LNCaP clone FGC (cell line): Measurements from ENCODE around the gene PAPOLB.

Experiments used
- DNase-seq: peaks from one replicate; pipeline ENCODE4 v3.0.0-alpha.2; 2011; ENCODE audit warnings: low read depth
- H3K4me3 ChIP-seq: 2 replicates; pipeline ENCODE4 v1.5.1; 2011; ENCODE audit warnings: mild to moderate bottlenecking, low read depth, low read length, control low read depth
- TF ChIP-seq, protein P1 (sequence below): IDR thresholded peaks from 2 replicates; pipeline ENCODE4 v1.5.1; 2012; ENCODE audit warnings: mild to moderate bottlenecking; ENCODE audit not compliant: control insufficient read depth, insufficient read depth; ENCODE audit errors: extremely low read depth

PAPOLB gene

DNA sequence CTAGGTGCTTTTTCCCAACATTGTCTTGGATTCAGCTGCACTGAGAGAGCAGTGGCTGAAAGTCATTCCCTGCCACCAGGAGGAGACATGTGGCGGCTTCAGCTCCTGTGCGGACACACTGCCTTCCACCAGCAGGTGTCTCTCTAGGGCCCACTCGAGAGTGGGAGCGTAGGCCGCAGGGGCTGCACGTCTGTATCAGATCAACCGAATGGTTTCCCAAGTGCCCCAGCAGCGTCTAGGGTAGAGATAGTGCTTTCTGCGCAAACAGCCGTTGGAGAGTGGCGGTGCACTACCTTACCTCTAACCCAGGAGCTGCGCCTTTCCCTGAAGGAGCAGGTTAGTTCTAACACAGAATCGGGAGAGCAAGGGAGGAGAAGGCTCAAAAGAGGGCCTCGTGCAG is 31.7 kb downstream of the PAPOLB start:
- TF ChIP-seq, protein P1, sequence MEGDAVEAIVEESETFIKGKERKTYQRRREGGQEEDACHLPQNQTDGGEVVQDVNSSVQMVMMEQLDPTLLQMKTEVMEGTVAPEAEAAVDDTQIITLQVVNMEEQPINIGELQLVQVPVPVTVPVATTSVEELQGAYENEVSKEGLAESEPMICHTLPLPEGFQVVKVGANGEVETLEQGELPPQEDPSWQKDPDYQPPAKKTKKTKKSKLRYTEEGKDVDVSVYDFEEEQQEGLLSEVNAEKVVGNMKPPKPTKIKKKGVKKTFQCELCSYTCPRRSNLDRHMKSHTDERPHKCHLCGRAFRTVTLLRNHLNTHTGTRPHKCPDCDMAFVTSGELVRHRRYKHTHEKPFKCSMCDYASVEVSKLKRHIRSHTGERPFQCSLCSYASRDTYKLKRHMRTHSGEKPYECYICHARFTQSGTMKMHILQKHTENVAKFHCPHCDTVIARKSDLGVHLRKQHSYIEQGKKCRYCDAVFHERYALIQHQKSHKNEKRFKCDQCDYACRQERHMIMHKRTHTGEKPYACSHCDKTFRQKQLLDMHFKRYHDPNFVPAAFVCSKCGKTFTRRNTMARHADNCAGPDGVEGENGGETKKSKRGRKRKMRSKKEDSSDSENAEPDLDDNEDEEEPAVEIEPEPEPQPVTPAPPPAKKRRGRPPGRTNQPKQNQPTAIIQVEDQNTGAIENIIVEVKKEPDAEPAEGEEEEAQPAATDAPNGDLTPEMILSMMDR = peak; percentile 44
- H3K4me3 ChIP-seq = no peak overlapping the region
- DNase-seq = no peak

DNA sequence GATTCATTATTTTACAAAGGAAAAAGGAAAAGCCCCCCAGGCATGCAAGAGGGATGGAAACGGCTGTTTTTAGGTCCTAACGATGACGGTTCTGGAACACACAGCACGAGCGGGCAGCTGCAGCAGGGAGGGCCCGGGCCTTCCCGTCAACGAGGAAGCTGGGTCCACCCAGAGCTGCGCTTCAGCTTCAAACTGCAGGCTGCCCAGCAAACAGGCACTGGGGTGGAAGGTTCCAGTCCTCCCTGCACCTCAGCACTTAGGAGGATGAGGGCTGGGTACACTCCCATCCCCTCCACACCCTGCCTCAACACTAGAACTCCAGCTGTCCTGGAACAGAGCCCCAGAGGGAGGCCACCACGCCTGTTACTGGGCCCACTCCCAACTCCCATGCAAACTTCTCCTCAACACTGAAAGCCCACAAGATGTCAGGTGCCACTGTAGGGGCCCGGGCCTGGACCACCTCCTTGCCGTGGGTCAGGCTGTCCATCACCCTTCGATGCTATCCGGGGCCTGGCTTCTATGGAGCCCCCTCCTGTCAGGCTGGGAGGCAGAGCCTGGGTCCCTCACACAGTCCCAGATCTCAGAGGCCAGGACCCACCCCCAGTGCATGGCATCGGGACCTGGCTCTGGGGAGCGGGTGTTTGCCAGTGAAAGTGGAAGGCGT is 33.0 kb downstream of the PAPOLB start:
- no peak for DNase-seq
- H3K4me3 ChIP-seq = no peak overlapping the region
- TF ChIP-seq, protein P1 = no peak

DNA sequence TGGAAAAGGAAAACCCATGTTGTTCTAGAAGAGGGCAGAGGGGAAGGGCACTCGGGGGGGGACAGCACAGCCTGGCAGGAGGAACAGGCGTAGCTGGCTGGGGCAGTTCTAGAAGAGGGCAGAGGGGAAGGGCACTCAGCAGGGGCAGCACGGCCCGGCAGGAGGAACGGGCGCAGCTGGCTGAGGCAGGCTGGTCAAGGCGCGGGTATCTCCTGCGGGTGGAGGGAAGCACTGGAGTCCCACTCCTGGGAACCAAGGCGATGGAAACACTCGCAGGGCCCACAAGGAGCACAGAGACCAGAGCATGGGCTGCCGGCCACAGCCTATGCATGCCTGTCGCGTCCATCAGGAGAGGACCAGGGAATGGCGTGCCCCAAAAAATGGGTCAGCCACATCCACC is 36.7 kb downstream of the PAPOLB start:
- H3K4me3 ChIP-seq = no peak overlapping the region
- DNase-seq = no peak
- TF ChIP-seq, protein P1 = no peak

DNA sequence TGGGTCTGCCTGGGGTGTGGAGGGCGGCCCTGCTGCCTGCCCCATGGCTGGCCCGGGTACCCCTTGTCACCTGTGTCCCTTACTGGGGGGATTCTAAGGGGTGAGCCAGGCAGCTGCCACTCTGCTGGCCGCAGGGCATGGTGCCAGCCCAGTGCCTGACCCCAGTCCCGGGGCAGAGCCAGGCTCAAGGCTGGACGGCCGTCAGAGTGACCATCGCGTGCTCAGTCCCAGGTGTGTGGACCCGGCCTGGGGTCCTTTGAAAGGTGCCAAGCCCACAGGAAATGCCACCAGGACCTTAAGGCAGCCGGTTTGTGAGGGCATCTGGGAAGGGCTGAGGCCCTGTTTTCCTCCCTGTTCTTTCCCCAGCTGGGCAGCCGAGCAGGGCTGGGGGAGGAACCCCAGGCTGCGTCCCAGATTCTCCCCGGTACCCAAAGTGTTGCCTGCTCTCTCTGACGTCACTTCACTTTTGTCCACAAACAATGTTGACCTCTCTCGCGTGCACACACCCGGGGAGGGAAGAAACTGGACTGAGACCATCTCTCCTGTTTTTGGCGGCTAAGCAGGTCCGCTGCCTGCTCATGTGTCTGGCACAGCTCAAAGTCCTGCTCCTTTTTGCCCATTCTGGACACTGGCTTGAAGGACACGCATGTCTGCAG is 37.6 kb downstream of the PAPOLB start:
- TF ChIP-seq, protein P1 = no peak
- no peak for DNase-seq
- no peak overlapping the region for H3K4me3 ChIP-seq

DNA sequence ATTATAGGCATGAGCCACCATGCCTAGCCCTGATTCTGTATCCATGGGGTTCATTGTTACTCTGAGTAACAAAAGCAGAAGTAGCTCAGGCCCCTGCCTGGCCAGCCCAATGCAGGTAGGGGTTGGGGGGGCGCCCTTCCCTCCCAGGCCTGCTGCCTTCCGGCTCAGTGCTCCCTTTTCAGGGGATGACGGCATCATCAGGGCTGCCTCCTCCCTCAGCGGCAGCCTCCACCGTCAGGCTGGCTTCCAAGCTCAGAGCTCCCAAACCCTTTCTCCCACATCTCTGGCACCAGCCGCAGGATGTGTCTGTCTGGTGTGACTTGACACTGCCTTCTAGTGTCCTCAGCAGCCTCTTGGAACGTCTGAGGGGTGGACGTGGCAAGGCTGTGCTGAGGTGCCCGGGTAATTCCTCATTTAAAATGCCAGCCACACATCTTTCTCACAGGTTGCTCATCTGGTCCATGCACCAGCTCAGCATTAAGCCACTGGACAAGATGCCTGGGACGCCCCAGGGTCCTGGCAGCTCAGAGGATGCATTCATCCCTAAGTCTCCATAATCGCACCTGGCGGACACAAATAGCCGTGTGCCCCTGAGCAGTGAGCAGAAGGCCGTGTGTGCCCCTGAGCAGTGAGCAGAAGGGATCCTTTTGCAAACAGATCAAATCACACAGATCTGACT is 38.2 kb downstream of the PAPOLB start:
- no peak overlapping the region for H3K4me3 ChIP-seq
- no peak for DNase-seq
- TF ChIP-seq, protein P1 = no peak

DNA sequence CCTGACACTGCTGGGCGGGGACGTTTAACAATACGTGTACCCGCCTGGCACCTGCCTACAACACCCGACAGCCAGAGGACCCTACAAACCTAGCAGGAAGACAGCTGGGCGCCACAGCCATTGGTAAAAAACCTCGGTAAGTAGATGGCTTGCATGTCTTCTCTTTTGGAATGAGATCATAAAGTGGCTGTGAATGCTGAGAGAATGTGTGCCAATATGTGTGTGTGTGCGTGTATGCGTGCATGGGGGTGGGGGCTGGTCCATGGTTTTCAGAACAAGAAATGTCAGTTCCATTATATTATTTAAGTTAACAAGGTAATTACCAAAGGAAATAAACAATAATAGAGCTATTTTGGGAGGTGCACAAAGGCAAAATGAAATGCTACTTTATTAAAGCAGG is 39.2 kb downstream of the PAPOLB start:
- no peak overlapping the region for H3K4me3 ChIP-seq
- no peak for DNase-seq
- TF ChIP-seq, protein P1 = no peak
